HG03439 (cell line): ENCODE results near the gene MIPOL1.
"Not testable (repeated sequence)": the region's sequence is repeated elsewhere in the genome, so short reads cannot be mapped to it uniquely, and the experiment has no call there.

Source experiments
- ATAC-seq: cut with Tn5 transposase; IDR thresholded peaks from one replicate; pipeline ENCODE4 v1.9.1; 2021; ENCODE audit warnings: mild to moderate bottlenecking, moderate library complexity; ENCODE audit not compliant: unreplicated experiment

The MIPOL1 gene

GRCh38 chr14:37230551-37231194 is 32.9 kb downstream of the MIPOL1 start:
- ATAC-seq, result peak; percentile 75

DNA sequence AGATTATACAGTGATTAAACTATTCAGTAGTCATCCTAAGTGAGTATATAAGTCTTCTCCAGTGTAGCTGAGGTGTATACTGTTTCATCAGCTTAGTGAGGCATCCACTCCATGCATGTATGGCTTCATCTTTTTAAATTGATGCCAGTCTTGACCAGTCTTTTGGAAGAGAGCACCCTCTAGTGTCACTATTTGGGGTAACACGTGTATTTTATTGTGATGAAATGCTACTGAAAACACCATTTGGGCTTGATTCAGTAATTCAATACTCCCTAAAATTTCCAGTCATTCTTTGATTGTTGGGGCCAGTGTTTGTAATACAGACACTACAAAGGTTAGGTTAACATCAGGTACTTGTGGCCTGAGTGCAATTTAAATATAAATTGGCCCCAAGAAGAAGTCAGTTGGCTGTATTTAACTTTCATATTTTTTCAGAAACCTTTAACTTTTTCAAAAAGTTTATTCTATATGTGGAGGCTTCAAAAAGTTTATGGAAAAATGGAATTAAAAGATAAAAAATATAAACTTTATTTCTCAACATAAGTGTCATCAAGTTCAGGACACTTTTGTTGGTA is 35.3 kb downstream of the MIPOL1 start:
- no peak for ATAC-seq

DNA sequence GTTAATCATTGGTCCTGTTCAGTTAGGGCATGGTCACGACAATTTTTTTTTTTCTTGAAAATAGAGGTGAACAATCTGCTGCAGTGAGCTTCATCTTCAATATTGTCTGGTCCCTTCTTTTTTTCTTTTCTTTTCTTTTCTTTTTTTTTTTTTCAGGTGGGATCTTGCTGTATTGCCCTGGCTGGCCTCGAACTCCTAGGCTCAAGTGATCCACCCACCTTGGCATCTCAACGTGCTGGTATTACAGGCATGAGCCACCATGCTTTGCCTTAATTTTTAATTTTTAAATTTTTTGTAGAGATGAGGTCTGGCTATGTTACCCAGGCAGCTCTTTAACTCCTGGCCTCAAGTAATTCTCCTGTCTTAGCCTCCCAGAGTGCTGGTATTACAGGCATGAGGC is 36.5 kb downstream of the MIPOL1 start:
- no peak for ATAC-seq

DNA sequence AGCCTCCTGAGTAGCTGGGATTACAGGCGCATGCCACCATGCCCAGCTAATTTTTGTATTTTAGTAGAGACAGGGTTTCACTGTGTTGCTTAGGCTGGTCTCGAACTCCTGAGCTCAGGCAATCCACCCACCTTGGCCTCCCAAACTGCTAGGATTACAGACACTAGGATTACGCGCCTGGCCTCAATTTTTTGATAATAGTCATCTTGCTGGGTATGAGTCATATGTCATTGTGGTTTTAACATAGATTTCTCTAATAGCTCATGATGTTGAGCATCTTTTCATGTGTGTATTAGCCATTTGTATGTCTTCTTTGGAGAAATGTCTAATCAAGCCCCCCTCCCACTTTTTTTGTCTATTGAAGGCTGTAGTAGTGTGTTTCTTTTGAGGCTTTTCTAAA is 38.3 kb downstream of the MIPOL1 start:
- not testable (repeated sequence) for ATAC-seq

- no peak for ATAC-seq
These were observed 39.4 kb downstream of the MIPOL1 start for GRCh38 chr14:37237094-37237493.

DNA sequence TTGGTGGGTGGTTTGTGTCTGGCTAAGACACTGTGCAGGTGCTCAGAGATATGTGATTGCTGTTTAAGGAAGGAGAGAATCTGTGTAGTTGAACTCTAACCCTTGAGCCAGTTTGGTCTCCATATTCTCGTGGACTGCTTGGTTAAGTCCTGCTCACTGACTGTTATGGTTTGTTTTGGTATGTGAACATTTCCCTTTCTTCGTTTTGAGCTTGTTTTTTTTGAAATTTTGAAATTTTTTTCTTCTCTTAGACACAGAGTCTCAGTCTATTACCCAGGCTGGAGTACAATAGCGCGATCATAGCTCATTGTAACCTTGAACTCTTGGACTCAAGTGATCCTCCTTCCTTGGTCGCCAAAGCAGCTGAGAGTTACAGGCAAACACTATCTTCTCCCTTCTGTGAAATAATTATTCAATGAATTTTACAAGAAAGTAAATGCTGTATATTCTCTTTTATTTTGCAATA is 40.0 kb downstream of the MIPOL1 start:
- no peak for ATAC-seq

DNA sequence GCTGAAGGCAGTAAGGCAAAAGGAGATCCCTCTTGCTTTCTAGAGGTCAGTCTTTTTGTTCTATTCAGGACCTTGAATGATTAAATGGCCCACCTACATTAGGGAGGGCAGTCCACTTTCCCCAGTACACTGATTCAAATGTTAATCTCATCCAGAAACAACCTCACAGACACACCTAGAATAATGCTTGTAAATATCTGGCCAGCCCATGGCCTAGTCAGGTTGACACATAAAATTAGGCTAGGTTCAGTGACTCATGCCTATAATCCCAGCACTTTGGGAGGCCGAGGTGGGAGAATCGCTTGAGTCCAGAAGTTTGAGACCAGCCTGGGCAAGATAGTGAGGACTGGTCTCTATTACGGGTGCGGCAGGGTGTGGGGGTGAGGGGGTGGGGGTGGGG is 43.5 kb downstream of the MIPOL1 start:
- no peak for ATAC-seq

- no peak for ATAC-seq
These were observed 48.7 kb downstream of the MIPOL1 start for GRCh38 chr14:37246427-37246829.

DNA sequence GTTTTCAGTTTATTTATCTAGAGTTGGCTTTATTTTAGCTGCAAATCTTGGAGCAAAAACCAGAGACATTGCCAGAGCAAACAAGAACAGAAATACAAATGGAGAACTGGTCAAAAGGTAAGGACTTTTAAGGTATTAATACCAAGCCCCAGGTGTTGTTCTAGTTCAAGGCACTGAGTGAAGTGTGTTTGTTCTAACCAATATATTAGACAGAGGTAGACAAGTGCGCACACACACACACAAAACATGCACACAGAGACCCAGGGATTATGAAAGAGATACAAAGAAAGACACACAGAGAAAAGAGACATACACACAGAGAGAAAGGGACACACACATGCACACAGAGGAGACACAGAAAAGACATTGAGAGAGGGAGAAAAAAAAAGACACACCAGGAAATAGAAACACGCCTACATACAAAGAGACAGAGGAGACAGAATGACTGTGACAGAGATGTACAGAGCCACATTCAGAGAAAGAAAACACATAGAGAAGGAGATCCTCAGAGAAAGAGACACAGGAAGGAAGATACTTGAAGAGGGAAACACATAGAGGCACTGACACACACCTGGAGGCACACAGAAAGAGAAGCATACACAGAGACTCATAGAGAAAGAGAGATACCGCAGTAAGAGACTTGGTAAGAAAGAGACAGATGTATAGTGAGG is 50.2 kb downstream of the MIPOL1 start:
- no peak for ATAC-seq

- ATAC-seq, result no peak
These were observed 54.0 kb downstream of the MIPOL1 start for GRCh38 chr14:37251775-37252174.

- ATAC-seq, result no peak
These were observed 54.7 kb downstream of the MIPOL1 start for GRCh38 chr14:37252434-37252833.

GRCh38 chr14:37253905-37254304 is 56.2 kb downstream of the MIPOL1 start:
- ATAC-seq, result no peak

DNA sequence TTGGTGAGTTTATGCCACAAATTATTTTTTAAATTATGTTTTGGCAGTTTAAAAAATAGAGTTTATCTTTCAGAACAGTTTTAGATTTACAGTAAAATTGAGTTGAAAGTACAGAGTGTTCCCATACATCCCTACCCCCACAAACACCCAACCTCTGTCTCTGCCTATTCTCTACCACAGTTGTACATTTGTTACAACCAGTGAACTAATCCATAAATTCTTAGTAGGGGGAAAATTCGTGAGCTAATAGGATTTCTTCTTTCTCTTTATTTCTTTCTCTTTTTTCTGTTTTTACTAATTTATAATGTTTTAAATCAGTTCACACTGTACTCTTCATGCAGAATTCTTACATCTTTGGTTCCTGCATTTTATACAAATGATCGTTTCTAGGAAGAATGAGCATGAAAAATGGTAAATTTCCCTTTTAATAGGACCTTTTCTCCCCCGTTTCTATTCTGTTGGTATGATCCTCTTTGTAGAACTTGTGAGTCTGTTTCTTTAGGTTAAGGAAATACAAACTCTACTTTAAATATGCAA is 56.7 kb downstream of the MIPOL1 start:
- ATAC-seq, result no peak

DNA sequence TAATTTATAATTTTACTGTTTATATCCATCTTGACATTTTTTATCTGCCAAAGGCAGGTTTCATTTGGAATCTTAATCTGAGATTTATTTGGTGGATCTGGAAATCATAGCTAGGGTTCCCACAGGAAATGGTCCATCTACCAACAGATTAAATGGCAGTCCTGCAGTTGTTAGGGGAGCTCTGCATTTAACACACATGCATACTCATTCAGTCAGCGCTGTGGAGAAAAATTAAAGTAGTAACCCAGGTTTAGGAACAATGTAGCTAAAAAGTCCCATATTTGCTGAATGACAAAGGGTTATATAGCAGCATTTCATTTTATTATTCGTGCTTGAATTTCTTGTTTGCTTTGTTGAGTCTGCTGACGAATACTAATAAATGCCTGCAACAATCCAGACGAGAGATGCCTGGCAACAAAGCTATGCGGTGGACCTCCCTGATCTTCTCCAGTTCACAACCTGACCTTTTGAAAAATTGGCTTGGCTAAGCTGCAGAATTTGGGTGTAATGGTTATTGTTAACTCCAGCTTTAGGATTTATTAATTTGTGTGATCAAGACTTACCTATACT is 59.8 kb downstream of the MIPOL1 start:
- ATAC-seq, result no peak

DNA sequence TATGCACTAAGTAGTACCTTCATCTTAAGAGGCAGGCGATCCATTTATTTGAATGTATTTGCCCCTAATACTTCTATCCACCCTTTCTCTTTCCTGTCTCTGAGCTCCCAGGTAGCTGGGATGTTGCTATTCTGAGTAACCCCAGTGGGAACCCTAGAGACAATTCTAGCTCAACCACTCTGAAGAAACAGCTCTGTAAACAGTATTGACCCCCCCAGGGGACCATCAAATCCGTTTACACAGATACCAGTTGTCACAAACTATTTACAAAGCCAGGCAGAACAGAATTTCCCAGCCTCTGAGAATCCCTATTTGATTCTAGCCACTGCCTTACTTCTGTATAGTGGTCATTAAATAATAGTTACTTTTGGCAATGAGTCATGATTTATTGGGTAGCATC is 64.9 kb downstream of the MIPOL1 start:
- ATAC-seq, result no peak

- ATAC-seq, result no peak
These were observed 66.0 kb downstream of the MIPOL1 start for GRCh38 chr14:37263656-37264236.

- no peak for ATAC-seq
These were observed 71.1 kb downstream of the MIPOL1 start for GRCh38 chr14:37268788-37269187.

DNA sequence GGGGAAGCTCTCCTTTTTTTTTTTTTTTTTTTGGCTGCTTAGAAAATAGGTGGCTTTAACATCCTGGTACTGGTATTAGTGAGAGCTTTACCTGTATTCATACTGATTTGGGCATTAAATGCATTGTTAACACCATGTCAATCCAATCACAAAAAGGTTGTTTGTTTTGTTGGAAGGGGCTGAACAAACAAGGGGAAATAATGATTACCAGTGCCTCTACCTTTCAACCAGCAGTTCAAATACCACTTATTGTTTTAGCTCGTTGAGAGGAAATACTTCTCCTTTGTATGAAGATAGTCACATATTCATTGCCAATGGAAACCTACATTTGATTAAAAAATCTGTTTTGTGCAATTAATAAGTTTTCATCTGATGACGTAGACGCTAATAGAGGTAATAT is 72.9 kb downstream of the MIPOL1 start:
- no peak for ATAC-seq

DNA sequence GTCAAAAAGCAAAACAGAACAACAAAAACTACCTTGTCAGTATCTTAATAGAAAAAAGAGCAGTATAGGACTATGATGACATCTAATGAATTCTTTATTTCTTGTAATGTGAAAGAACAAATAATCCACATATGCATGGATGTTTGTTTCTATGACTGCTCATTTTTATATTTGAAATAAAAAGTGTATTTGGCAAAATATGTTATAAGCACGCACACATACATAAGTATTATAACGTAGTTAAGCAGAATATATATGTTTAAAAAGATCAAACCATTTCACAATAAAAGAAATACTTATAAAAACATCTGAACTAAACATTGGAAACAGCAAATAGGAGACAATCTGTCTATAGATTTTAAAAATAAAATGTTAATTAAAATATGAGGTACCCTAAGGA is 74.8 kb downstream of the MIPOL1 start:
- no peak for ATAC-seq

DNA sequence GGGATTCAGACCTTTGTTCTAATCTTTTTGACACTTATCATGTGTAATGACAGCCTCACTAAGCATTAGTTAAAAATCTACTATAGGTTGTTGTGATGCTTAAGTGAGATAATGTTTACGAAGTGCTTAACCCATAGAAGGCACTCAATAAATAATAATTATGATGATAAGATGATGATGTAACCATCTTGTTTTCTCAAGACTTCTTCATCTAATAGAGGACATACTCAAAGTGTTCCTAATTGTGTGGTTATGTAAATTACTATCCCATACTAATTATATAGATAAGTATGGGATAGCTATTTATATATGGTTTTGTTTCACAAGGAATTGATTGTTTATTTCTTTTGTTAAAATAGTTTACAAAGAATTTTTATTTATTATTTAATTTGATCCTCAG is 76.9 kb downstream of the MIPOL1 start:
- ATAC-seq, result no peak

- no peak for ATAC-seq
These were observed 78.2 kb downstream of the MIPOL1 start for GRCh38 chr14:37275963-37276362.
